ENCODE data around the gene MAB21L4.

GRCh38 chr2:240898108-240898730, 2.3 kb upstream of the MAB21L4 start:
- TF ChIP-seq EZH2phosphoT487 (IDR thresholded peaks at IDR 0.05; ENCODE audit: borderline replicate concordance, low read depth) (no peak), CTCF (IDR thresholded peaks at IDR 0.05) (no peak), MAX (IDR thresholded peaks at IDR 0.05; ENCODE audit: low read depth) (no peak), POLR2AphosphoS5 (IDR thresholded peaks at IDR 0.05; ENCODE audit: low read depth, low read length) (no peak), MXI1 (IDR thresholded peaks at IDR 0.05; ENCODE audit: low read depth, low read length) (no peak), USF1 (IDR thresholded peaks at IDR 0.05; ENCODE audit: borderline replicate concordance, low read depth) (no peak), EP300 (IDR thresholded peaks at IDR 0.05; ENCODE audit: borderline replicate concordance in 1 of 2, low read depth in 1 of 2, low read length in 1 of 2) (no peak), NRF1 (IDR thresholded peaks at IDR 0.05; ENCODE audit: low read depth, low read length) (no peak), YY1 (IDR thresholded peaks at IDR 0.05; ENCODE audit: low read depth) (no peak), GATA2 (CRISPR knock-in tag; IDR thresholded peaks at IDR 0.05) (no peak)
